ENCODE data around the gene NMNAT2. TPM values are rescaled to one million over a fixed set of nuclear protein-coding genes. Genes with fewer than 3 reads are reported as not detected.

The NMNAT2 gene
- total and polyA plus RNA-seq, 2 of the 8 experiments (the other 6 are each of a cell fraction or from before 2014, with no cell fraction given) = 6.5 to 20.9 TPM

- TF ChIP-seq HDAC6 (IDR thresholded peaks at IDR 0.05; ENCODE audit: low read depth, low read length) (no peak), KDM1A (IDR thresholded peaks at IDR 0.05; ENCODE audit: borderline replicate concordance, low read length) (no peak), NANOG (IDR thresholded peaks at IDR 0.05; ENCODE audit: insufficient read depth, low read depth, low read length, poor library complexity, severe bottlenecking) (no peak), SRF (IDR thresholded peaks at IDR 0.05; ENCODE audit: low read depth, low read length) (no peak), GABPA (IDR thresholded peaks at IDR 0.05; ENCODE audit: borderline replicate concordance, insufficient read depth, low read length) (no peak), SP2 (IDR thresholded peaks at IDR 0.05; ENCODE audit: low read length) (no peak), CEBPB (IDR thresholded peaks at IDR 0.05; ENCODE audit: low read depth, low read length) (no peak), MAFK (IDR thresholded peaks at IDR 0.05; ENCODE audit: low read depth, low read length) (no peak)
Measured at GRCh38 chr1:183349201-183349711, 68.9 kb downstream of the NMNAT2 start (continued).
